Peyer's patch (tissue), 4 donors: ENCODE data around the gene ASCC3.

Experiments
- POLR2A ChIP-seq, 2 donors: fragments of 450-650 bp; IDR thresholded peaks; one replicate each; pipeline ENCODE4 v1.5.1; 2017; ENCODE audit warnings: antibody characterized with exemption in 2 of 2, mild to moderate bottlenecking in 2 of 2, moderate library complexity in 2 of 2
- TF ChIP-seq, protein P1 (sequence below), 6 experiments: fragments of 450-650 bp in 4 of 6; fragments of 200-600 bp in 2 of 6; sonication (generic) in 1 of 6; IDR thresholded peaks; one replicate each; pipeline ENCODE4 v1.5.1; 2017 to 2019; ENCODE audit warnings: antibody characterized with exemption in 6 of 6, mild to moderate bottlenecking in 3 of 6, moderate library complexity in 1 of 6

DNA sequence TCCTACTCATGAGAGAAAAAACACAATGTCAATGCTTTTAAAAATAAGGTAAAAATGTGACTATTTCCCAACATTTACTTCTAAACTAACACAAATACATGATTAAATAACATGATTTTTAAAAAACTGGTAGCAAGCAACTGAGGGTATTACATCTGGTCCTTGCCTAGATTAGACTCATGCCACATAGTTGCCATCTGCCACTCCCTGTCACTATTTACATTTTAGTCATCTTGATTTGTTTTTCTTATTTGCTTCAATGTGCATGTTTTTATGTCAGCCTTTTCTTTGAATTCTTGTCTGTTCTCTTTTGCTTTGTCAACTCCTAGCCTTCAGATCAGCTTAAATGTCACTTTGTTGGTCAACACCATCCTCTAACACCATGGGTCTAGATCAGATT lies 209.4 kb downstream of the ASCC3 start:
- TF ChIP-seq, protein P1, sequence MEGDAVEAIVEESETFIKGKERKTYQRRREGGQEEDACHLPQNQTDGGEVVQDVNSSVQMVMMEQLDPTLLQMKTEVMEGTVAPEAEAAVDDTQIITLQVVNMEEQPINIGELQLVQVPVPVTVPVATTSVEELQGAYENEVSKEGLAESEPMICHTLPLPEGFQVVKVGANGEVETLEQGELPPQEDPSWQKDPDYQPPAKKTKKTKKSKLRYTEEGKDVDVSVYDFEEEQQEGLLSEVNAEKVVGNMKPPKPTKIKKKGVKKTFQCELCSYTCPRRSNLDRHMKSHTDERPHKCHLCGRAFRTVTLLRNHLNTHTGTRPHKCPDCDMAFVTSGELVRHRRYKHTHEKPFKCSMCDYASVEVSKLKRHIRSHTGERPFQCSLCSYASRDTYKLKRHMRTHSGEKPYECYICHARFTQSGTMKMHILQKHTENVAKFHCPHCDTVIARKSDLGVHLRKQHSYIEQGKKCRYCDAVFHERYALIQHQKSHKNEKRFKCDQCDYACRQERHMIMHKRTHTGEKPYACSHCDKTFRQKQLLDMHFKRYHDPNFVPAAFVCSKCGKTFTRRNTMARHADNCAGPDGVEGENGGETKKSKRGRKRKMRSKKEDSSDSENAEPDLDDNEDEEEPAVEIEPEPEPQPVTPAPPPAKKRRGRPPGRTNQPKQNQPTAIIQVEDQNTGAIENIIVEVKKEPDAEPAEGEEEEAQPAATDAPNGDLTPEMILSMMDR (IDR thresholded peaks at IDR 0.05): no peak
- TF ChIP-seq POLR2A (IDR thresholded peaks at IDR 0.05): no peak
